ENCODE measurements around the gene JARID2. TPM values are rescaled to one million over a fixed set of nuclear protein-coding genes. Genes with fewer than 3 reads are reported as not detected.

The JARID2 gene
- polyA plus RNA-seq, 3 donors = 2.0 to 7.0 (median 3.8) TPM

DNA sequence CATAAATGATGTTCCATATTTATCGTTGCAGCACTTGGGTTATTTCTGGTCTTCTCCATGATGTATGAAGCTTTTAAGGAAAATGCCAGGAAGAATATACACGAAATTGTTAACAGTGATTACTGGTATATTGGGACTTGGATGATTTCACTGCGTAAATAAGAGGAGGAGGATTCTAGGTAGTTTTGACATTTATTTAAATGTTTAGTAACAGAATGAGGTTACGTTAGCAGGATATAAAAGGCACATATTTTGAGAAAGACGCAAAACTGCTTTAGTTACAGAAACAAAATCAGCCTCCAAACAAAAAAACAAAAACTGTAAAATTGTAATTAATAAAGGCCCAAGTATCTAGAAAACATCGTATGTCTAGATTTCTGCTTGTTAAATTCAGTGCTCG is 147.7 kb downstream of the JARID2 start:
- WGBS, 3 donors = 96 to 99% (median 97%) methylated on average over 7 of the region's 7 CpGs
- H3K27ac ChIP-seq (ENCODE audit: low read depth, low read length) = no peak overlapping the region

DNA sequence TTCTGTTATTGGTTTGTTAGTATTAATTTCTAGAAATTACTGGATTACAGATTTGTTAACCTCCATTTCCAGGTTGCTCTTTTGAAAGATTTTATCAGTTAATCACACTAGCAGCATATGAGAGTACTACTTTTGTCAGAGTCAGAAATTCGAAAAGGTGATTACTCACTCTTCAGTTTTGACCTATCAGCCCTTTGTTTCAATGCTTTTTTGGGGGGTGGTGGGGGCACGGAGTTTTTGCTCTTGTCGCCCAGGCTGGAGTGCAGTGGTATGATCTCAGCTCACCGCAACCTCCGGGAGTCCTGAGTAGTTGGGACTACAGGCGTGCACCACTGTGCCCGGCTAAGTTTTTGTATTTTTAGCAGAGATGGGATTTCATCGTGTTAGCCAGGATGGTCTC is 149.2 kb downstream of the JARID2 start:
- H3K27ac ChIP-seq (ENCODE audit: low read depth, low read length) = no peak overlapping the region
- 84 to 98% (median 94%) methylated on average over 8 of the region's 8 CpGs for WGBS, 3 donors

DNA sequence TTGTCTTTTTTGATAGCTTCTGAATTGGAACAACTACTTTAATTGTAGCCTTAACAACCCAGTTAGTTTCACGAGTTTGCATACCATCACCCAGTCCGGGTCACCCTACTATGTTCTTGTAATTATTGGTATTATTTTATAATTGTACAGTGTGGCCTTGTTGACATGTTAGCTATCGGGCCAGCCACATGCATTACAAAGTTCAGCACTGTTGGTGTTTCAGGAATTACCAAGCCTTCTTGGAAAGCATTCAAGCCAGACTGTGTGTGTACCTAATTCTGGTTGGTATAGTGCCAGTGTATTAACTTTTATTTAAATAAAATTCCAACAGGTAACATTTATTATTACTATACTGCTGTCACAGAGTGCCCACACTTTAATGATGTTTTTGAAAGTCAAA is 150.9 kb downstream of the JARID2 start:
- 38 to 92% (median 84%) methylated on average over 3 of the region's 3 CpGs for WGBS, 3 donors
- no peak overlapping the region for H3K27ac ChIP-seq (ENCODE audit: low read depth, low read length)

DNA sequence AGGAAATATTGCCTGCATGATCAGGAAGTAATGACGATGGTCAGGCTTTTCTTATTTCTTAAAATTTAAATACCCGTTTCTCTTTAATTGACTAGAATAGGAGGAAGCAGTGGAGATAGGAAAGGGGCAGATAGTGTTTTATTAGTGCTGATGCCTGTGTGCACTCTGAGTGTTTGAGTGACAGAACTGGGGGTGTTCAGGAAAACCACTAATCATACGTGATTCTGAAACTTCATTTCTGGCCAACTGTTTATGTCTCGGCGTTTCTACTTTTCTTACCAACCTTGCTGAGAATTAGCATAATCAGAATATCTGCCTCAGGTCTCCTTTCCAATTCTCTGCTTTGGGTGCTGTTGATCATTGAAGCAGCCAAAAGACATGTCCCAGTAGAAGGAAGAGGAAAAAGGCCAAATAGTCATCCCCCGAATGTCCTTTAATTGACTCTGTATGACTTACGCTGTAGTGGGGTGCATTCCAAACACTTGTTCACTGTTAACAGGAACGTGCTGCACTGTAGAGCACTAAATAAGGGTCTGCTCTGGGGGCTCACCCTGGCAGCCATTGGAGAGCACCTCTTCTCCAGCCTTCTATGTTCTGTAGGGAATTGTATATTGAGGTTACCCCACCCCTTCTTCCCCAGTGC is 152.9 kb downstream of the JARID2 start:
- WGBS, 3 donors = 39 to 74% (median 42%) methylated on average over 8 of the region's 8 CpGs
- H3K27ac ChIP-seq (ENCODE audit: low read depth, low read length) = no peak overlapping the region

DNA sequence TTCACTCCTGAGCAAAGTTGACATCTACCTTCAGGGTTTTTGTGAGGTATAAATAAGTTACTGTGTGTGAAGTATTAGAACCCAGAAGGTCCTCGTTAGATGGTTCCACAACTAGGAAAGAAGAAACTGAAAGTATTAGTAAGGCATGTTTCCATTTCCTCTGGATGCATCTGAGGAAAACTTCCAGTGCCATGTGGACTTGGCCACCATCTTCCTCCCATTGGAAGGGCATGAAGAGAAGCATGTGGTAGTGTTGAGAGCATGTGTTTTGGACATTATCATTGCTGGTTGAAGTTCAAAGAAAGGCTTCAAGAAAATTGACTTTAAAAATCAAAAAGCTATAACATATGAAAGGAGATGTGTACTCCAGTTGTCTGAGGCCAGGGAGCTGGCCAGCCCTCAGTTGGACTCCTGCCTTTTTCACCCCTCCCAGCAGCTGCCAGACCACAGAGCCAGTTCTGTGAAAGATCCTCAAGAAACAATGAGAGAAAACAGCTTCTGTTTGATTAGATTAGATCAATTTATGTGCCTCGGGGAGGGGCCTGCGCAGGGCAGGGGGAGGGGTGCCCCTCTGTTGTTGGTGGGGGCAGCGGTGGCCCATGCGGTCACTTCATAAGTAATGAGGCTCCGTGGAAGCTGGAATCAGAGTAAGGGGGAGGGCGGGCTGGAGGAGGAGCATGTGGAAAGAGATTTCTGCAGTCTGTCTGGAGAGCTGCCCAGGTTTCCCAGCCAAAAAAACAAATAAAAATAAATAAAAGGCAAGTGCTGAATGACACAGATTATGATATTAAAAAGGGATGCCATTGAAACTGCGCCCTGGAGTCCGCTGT is 154.0 kb downstream of the JARID2 start:
- no peak overlapping the region for H3K27ac ChIP-seq (ENCODE audit: low read depth, low read length)

DNA sequence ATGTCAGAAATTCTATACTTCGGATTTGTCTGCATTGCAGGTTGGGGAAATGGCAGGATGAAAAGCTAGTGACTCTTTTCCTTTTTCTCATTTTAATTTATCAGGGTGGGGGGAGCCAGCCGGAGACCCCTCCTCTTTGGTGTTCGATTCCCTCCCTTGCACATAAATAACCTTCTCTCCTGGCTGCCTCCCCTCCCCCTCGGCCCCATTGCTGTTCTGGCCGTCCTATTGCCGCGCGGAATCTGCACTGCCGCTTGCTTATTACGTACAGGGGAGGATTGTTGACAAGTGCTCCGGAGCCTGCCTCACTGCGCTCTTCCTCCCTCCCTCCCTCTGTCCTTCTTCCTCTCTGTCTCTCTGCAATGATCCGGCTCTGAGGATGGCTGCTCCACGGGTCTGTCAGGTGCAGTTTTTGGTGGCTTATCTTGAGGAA is 154.7 kb downstream of the JARID2 start:
- H3K27ac ChIP-seq (ENCODE audit: low read depth, low read length) = no peak overlapping the region
- 7 to 23% (median 7%) methylated on average over 14 of the region's 14 CpGs for WGBS, 3 donors

More for the DNA sequence above, 154.0 kb downstream of the JARID2 start:
- 8 to 11% (median 9%) methylated on average over 9 of the region's 9 CpGs for WGBS, 3 donors

DNA sequence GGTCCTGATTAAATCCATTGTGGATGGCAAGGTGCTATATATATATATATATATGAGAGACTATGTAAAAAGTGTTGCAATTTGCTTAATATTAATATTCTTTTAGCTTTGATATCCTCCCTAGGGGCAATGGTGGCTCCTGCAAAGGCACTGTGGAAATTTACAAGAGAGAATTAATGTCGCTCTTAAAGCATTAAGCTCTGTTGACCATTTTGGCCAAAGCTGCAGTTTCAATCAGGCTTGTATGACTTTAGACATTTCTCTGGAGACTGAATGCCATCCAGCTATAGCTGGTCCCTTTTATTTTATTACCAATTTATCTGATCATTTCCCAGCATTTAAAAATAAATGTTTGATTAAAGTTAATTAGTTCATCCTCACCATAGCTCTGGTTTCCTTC is 155.3 kb downstream of the JARID2 start:
- no peak overlapping the region for H3K27ac ChIP-seq (ENCODE audit: low read depth, low read length)
- 79 to 89% (median 88%) methylated on average over 1 of the region's 1 CpG for WGBS, 3 donors

DNA sequence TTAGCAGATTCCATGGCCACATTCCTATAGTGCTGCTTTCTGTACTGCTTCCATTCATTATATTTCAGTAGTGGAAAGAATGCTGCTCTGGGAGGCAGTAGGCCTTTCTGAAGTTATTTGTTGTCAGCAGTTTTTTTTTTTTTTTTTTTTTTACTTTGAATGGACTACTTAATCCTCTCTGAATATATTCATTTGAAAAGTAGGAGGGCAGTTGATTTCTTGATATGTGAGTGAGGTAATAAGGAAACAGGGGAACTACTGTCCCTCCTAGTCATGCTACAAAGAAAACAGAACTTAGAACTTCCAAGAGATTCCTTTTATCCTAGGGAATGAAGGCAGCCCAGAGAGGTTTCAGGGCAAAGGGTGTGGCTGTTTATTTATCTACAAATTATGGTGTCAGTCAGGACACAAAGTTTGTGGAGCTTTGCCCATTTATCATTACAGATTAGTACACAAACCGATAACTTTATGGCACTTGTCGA is 155.9 kb downstream of the JARID2 start:
- H3K27ac ChIP-seq (ENCODE audit: low read depth, low read length) = no peak overlapping the region
- 36 to 84% (median 80%) methylated on average over 2 of the region's 2 CpGs for WGBS, 3 donors

DNA sequence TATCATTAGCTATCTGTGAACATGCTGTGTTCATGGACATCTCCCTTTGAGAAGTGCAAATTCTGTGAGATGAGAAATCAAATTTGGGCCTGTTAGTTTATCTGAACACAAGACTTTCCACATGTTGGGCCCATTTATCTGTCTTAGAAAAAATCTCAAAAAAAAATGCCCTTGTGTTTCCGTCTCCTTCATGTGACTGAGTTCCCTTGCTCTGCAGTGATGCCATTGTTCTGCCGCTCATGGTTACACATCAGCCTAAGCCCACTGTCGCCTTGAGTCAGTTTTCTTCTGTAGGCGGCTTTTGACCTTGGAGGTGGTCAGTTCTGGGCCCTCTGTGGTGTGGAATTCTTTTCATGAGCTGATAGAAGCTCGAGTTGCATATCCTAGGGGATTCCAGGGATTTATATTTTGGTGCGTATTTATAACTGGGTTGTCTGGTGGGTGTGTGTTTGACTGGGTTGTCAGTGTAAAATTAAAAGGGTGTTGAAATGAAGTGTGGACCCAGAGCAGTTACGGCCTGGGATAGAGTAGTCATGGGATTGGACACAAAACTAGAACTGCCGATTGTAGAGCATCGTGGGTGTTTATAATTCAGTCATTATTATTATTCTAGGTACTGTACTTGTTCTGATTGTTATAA is 156.7 kb downstream of the JARID2 start:
- WGBS, 3 donors = 92 to 95% (median 93%) methylated on average over 9 of the region's 9 CpGs
- no peak overlapping the region for H3K27ac ChIP-seq (ENCODE audit: low read depth, low read length)

DNA sequence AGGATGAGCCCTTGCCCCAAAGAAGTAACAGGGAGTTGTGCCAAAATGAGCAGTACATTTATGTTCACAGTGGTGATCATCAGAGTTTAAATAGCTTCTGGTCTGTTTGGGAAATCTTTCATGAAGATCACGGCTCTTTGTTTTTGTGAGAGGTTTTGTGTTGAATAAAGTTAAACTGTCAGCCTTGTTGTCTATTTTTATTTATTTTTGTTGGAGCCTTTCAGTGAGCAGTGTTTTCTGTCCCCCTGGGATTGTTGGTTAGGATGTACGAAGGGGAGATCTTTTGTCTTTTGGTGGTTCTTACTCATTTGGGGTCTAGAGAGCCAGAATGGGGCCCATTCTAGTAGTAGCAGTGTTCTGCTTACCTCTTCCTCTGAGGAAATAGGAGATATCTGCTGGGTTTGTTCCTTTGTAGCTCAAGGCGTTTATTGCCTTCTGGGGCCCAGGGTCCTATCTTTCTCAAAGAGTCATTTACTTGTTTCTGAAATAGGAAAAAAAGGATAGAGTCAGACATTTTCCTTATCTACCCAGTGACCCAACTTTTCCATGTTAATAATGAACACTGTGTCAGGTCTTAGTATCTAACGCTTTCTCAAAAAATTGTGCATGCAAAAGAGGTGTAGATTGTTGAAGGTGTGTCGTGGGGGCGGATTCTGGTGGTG is 157.4 kb downstream of the JARID2 start:
- no peak overlapping the region for H3K27ac ChIP-seq (ENCODE audit: low read depth, low read length)
- 68 to 93% (median 77%) methylated on average over 6 of the region's 6 CpGs for WGBS, 3 donors

DNA sequence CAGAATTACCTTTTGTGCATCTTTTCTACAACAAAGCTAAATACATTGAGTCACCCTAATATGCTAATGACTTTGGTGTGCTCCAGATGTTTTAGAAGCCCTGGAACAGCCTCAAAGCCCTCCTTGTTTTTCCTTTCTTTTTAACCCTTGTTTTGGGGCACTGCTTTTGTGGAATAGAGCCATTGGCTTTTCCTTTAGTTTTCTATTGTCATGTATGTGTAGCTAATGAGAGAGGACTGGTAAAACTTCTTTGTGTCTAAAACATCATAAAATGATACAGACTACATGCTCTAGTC is 158.8 kb downstream of the JARID2 start:
- no peak overlapping the region for H3K27ac ChIP-seq (ENCODE audit: low read depth, low read length)

DNA sequence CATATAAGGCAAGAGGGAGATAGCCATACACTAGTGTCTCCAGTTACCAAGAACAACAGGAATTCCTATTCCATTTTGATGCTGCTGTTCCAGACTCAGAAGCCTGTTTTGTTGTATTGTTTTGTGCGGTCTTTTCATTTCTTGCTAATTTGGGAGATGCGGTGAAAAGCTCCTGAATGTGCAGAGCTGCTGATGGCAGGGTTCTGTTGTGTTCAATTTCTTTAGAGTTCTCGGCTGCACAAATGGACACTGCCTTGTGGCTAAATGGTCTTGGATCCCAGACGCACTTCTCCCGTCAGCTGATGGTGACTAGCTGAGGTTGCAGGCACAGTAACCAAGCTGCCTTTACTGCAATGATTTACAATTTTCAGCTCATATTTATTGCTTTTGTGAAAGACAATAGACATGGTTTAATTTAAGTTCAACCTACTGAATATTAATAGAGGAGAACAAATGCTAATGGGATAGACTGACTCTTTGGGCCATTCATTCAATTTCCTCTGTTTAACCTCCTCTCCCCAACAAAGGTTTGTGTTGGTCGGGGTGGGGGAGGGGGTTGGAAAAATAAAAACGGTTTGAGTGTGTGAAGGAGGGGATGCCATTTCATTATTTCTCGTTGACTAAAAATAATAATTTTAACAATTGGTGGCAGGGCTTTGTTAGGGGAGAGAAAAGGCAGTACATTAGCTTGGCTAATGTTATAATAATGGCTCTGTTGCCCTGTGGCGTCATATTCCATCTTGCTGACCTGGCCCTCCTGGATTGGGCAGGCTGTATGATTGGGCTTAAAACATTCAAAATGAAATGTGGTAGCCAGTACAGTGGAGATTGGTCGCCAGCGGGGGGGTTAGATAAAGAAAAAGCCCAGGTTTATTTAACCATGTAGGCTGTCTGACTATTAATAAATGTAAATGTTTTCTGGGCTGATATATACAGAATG is 159.5 kb downstream of the JARID2 start:
- 92 to 95% (median 92%) methylated on average over 11 of the region's 11 CpGs for WGBS, 3 donors
- H3K27ac ChIP-seq (ENCODE audit: low read depth, low read length) = no peak overlapping the region

DNA sequence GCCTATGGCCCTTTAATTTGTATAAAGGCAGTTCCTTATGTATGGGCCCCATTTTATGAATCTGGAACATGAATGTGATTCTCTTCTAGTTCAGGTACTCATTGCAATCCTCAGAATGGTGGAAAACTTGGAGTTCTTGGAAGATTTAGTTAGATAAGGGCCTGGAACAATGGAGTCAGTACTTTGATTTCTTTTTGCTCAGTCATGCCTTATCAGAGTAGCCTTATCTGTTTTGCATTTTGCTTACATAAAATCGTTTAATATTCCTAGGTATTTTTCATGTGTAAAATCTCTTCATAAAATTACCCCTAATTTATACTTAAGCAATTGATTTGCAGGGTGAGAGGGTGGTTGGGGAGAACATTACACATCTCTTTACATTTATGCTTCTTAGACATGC is 160.6 kb downstream of the JARID2 start:
- WGBS, 3 donors = 14 to 64% (median 46%) methylated on average over 1 of the region's 1 CpG

DNA sequence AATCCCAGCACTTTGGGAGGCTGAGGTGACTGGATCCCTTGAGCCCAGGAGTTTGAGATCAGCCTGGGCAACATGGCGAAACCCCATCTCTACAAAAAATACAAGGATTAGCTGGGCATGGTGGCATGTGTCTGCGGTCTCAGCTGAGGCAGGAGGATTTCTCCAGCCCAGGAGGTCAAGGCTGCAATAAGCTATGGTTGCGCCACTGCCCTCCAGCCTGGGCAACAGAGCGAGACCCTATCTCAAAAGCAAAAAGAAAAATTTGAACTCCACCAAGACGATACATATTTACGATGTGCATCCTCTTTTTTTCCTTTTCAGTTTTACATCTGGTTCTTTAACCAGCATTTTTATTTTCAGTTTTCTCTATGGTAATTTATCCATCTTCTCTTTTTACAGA is 162.1 kb downstream of the JARID2 start:
- H3K27ac ChIP-seq (ENCODE audit: low read depth, low read length) = no peak overlapping the region
- 83 to 96% (median 91%) methylated on average over 6 of the region's 6 CpGs for WGBS, 3 donors

More for the DNA sequence above, 160.6 kb downstream of the JARID2 start:
- H3K27ac ChIP-seq (ENCODE audit: low read depth, low read length) = no peak overlapping the region

DNA sequence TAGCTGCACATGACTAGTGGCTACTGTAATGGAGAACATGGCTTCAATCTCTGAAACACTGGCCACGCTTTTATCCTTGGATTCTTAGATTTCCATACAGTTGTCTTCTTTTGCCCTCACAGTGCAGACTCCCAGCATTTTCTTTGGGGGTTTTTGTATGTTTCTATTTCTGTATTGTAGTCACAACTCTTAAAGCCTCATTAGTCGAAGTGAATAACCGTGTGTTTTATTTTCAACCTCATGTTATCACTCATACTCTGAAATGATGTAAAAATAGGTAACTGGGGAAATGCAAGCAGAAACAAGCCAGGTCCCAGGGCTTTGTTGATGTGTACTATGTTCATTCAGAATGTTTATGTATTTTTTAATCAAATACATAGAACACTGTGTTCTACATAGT is 162.9 kb downstream of the JARID2 start:
- 88 to 94% (median 88%) methylated on average over 3 of the region's 3 CpGs for WGBS, 3 donors
- no peak overlapping the region for H3K27ac ChIP-seq (ENCODE audit: low read depth, low read length)

DNA sequence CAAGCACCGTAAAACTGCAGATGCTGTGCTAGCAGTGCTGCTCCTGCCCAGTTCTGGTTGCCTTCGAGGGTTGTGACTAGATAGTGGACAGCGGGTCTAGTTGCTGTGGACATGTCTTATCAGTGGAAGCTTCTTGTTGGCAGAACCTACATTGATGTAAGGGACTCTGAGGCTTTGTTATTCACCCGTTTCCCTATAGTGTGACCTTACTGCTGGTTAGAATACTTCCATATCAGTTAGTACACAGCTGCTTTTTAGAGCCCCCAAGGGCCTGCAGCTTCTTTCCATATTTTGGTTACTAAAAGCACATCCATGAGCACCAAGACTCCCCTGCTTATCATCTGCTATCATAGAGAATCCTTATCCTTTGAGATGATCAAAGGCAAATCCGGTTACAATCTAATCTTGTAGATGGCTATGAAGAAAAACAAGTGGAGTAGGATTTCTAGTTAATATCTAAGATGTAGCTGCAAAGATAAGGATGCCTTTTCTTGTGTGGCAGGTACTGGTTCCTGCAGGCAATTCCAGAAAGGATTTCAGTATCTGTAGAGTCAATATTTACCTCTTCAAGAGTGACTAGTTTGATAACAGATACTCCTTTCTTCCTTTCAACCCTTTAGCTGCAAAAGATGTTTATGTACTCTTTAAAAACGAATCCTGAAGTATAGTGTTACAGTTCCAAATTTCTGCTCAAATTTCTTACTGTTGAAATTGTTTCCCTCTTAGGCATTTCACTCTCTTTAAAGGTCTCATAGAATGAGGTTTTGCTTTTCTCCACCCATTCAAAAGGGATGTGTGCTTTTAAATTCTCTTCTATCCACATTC is 163.6 kb downstream of the JARID2 start:
- 60 to 78% (median 74%) methylated on average over 6 of the region's 6 CpGs for WGBS, 3 donors
- no peak overlapping the region for H3K27ac ChIP-seq (ENCODE audit: low read depth, low read length)

DNA sequence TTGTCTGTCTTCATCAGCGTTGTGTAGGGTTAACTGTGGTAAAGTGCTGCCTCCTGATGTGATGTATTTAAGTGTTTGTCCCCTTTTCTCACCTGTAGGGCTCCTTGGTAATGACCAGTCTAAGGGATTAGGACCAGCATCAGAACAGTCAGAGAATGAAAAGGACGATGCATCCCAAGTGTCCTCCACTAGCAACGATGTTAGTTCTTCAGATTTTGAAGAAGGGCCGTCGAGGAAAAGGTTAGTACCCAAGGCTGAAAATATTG is 164.2 kb downstream of the JARID2 start:
- no peak overlapping the region for H3K27ac ChIP-seq (ENCODE audit: low read depth, low read length)
- whole genome bisulfite sequencing, 3 donors = 79 to 88% (median 85%) methylated on average over 5 of the region's 5 CpGs

Measured in adipose tissue (tissue), 3 donors.